ENCODE data around the gene TOR1AIP1. TPM values are rescaled to one million over a fixed set of nuclear protein-coding genes. Genes with fewer than 3 reads are reported as not detected.

Gene TOR1AIP1
- total RNA-seq, 1 donor from 2014 or later: 50.5 TPM

DNA sequence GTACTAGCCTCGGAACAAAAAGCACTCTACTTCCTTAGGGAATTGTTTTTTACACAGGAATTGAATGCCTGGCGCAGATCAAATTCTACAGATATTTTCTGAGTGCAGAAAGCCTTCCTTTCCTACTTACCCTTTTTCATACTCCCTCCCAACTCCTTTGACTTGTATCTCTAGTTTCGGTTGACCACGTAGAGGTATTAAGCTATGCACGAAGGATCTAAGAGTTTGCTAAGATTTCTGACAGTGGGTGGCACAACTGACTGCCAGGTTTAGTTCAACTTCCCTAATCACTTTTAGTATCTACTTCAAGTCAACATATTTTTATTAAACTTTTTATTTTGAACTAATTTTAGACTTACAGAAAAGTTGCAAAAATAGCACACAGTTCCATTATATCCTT lies 9.5 kb upstream of the TOR1AIP1 start:
- no peak overlapping the region for H3K4me3 ChIP-seq (ENCODE audit: low read depth, low read length)
- TF ChIP-seq CTCF (conservative IDR thresholded peaks at IDR 0.05; ENCODE audit: low read depth, low read length): no peak
- no peak for DNase-seq (ENCODE audit: low read depth)

GRCh38 chr1:179873438-179873851 lies 8.6 kb upstream of the TOR1AIP1 start:
- no peak for DNase-seq (ENCODE audit: low read depth)
- TF ChIP-seq CTCF (conservative IDR thresholded peaks at IDR 0.05; ENCODE audit: low read depth, low read length): no peak

GRCh38 chr1:179875596-179876299 lies 6.3 kb upstream of the TOR1AIP1 start:
- no peak for TF ChIP-seq CTCF (conservative IDR thresholded peaks at IDR 0.05; ENCODE audit: low read depth, low read length)
- no peak for DNase-seq (ENCODE audit: low read depth)
- H3K4me3 ChIP-seq (ENCODE audit: low read depth, low read length): peak overlapping the region; percentile 78

More at GRCh38 chr1:179873438-179873851, 8.6 kb upstream of the TOR1AIP1 start:
- H3K4me3 ChIP-seq (ENCODE audit: low read depth, low read length): no peak overlapping the region

DNA sequence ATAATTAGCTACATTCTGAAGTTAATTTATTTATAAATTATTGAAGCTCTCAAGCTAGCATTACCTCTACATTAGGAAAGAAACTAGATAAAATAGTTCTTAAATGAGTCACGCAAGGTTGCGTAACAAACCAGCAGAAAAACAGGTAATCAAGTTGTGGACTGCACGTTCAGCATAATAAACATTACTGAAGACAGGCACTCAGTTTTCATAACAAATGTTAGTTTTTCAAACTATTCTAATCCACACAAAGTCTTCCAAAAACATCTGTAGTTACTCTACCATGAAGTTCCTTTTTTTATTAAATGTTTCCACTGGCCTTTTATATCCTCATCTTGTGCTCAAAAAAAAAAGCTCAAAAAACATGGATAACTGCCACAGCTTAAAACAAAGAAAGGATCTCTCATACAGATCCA lies 5.8 kb upstream of the TOR1AIP1 start:
- TF ChIP-seq CTCF (conservative IDR thresholded peaks at IDR 0.05; ENCODE audit: low read depth, low read length): no peak
- H3K4me3 ChIP-seq (ENCODE audit: low read depth, low read length): peak overlapping the region; percentile 78

GRCh38 chr1:179877586-179878265 lies 4.4 kb upstream of the TOR1AIP1 start, which contains the start of gene TOR1AIP2:
Gene TOR1AIP2, minus strand, starts transcription at chr1:179877803. Its CDS starts 25,138 bp downstream, at chr1:179852665.
- DNase-seq (ENCODE audit: low read depth): no peak
- TF ChIP-seq CTCF (conservative IDR thresholded peaks at IDR 0.05; ENCODE audit: low read depth, low read length): peak; percentile 5
- peak within 1 kb of the TSS; percentile 78 for H3K4me3 ChIP-seq (ENCODE audit: low read depth, low read length)

More for the DNA sequence above, 5.8 kb upstream of the TOR1AIP1 start:
- DNase-seq (ENCODE audit: low read depth): no peak

DNA sequence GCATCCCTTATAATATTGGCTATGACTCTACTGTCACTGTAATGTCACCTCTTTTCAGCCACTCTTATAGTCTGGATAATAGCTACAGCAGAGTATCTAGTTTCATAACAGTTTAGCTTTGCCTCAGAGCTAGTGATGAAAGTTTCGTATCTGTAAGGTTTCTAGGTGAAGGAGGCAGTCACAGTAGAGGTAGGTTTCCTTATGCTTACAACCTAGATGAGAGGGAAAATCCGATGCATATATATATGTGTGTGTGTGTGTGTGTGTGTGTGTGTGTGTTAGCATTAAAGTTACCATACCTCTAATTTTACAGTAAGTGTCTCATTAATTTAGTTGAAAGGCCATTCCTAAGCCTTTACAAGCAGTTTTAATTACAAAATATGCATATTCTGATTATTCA lies 2.3 kb upstream of the TOR1AIP1 start:
- DNase-seq (ENCODE audit: low read depth): no peak
- TF ChIP-seq CTCF (conservative IDR thresholded peaks at IDR 0.05; ENCODE audit: low read depth, low read length): no peak
- no peak overlapping the region for H3K4me3 ChIP-seq (ENCODE audit: low read depth, low read length)
